ENCODE data around the gene MTIF2.

MTIF2 gene

GRCh38 chr2:55268907-55269644 is at the start of gene MTIF2:
Gene MTIF2, minus strand, starts transcription at chr2:55269231. Its CDS starts 5,373 bp downstream, at chr2:55263858.
- peak; percentile 90 for DNase-seq (ENCODE audit: low read depth)
- H3K4me3 ChIP-seq (ENCODE audit: control insufficient read depth, low read depth, low read length): peak within 1 kb of the TSS; percentile 96
- TF ChIP-seq CTCF (conservative IDR thresholded peaks at IDR 0.05; ENCODE audit: control insufficient read depth, insufficient read depth, low read depth, low read length): no peak

- H3K4me3 ChIP-seq (ENCODE audit: control insufficient read depth, low read depth, low read length): no peak overlapping the region
- TF ChIP-seq CTCF (conservative IDR thresholded peaks at IDR 0.05; ENCODE audit: control insufficient read depth, insufficient read depth, low read depth, low read length): no peak
- DNase-seq (ENCODE audit: low read depth): no peak
Observed at GRCh38 chr2:55314985-55315384, 46.0 kb upstream of the MTIF2 start.

- peak; percentile 86 for DNase-seq (ENCODE audit: low read depth)
- H3K4me3 ChIP-seq (ENCODE audit: control insufficient read depth, low read depth, low read length): no peak overlapping the region
- peak; percentile 55 for TF ChIP-seq CTCF (conservative IDR thresholded peaks at IDR 0.05; ENCODE audit: control insufficient read depth, insufficient read depth, low read depth, low read length)
Observed at GRCh38 chr2:55311444-55311870, 42.4 kb upstream of the MTIF2 start.

- peak; percentile 76 for DNase-seq (ENCODE audit: low read depth)
- TF ChIP-seq CTCF (conservative IDR thresholded peaks at IDR 0.05; ENCODE audit: control insufficient read depth, insufficient read depth, low read depth, low read length): no peak
Observed at GRCh38 chr2:55309446-55309845, 40.4 kb upstream of the MTIF2 start.

GRCh38 chr2:55302241-55302640 is 33.2 kb upstream of the MTIF2 start:
- TF ChIP-seq CTCF (conservative IDR thresholded peaks at IDR 0.05; ENCODE audit: control insufficient read depth, insufficient read depth, low read depth, low read length): no peak
- no peak for DNase-seq (ENCODE audit: low read depth)
- no peak overlapping the region for H3K4me3 ChIP-seq (ENCODE audit: control insufficient read depth, low read depth, low read length)

More at GRCh38 chr2:55309446-55309845, 40.4 kb upstream of the MTIF2 start:
- no peak overlapping the region for H3K4me3 ChIP-seq (ENCODE audit: control insufficient read depth, low read depth, low read length)

- no peak for DNase-seq (ENCODE audit: low read depth)
- no peak for TF ChIP-seq CTCF (conservative IDR thresholded peaks at IDR 0.05; ENCODE audit: control insufficient read depth, insufficient read depth, low read depth, low read length)
- no peak overlapping the region for H3K4me3 ChIP-seq (ENCODE audit: control insufficient read depth, low read depth, low read length)
Observed at GRCh38 chr2:55301277-55301676, 32.2 kb upstream of the MTIF2 start.
